NCI-H2196 treated with DMSO at 0.1 percent for 48 hours (cell line): ENCODE measurements around the gene CRHR1.
"Not testable (repeated sequence)": the region's sequence is repeated elsewhere in the genome, so short reads cannot be mapped to it uniquely, and the experiment has no call there.

Source experiments
- DNase-seq: peaks from one replicate; lab custom pipeline; 2025; ENCODE audit not compliant: unreplicated experiment; lab: John Stamatoyannopoulos, UW

Gene CRHR1

GRCh38 chr17:45784293-45784740 is at the start of gene CRHR1:
Gene CRHR1 (plus strand): TSS chr17:45784320. CDS start chr17:45784545, 225 bp downstream.
- DNase-seq: no peak

- DNase-seq: no peak
Observed at GRCh38 chr17:45734598-45734997, 49.5 kb upstream of the CRHR1 start.

- no peak for DNase-seq
Observed at GRCh38 chr17:45735488-45735887, 48.6 kb upstream of the CRHR1 start.

GRCh38 chr17:45739786-45740185 is 44.3 kb upstream of the CRHR1 start:
- no peak for DNase-seq

- DNase-seq: peak; percentile 93
Observed at GRCh38 chr17:45740553-45741330, 43.4 kb upstream of the CRHR1 start.

GRCh38 chr17:45742251-45742650 is 41.9 kb upstream of the CRHR1 start:
- DNase-seq: no peak

- DNase-seq: no peak
Observed at GRCh38 chr17:45743626-45744326, 40.3 kb upstream of the CRHR1 start.

GRCh38 chr17:45744826-45745225 is 39.3 kb upstream of the CRHR1 start:
- not testable (repeated sequence) for DNase-seq

- DNase-seq: no peak
Observed at GRCh38 chr17:45745601-45746494, 38.3 kb upstream of the CRHR1 start.

GRCh38 chr17:45747911-45748310 is 36.2 kb upstream of the CRHR1 start:
- no peak for DNase-seq

GRCh38 chr17:45748731-45749310 is 35.3 kb upstream of the CRHR1 start:
- DNase-seq: no peak

- no peak for DNase-seq
Observed at GRCh38 chr17:45749831-45750335, 34.2 kb upstream of the CRHR1 start.

- DNase-seq: no peak
Observed at GRCh38 chr17:45750779-45751440, 33.2 kb upstream of the CRHR1 start.

GRCh38 chr17:45751466-45751865 is 32.7 kb upstream of the CRHR1 start:
- DNase-seq: no peak

- DNase-seq: no peak
Observed at GRCh38 chr17:45752246-45752645, 31.9 kb upstream of the CRHR1 start.

- DNase-seq: no peak
Observed at GRCh38 chr17:45753645-45754225, 30.4 kb upstream of the CRHR1 start.

- no peak for DNase-seq
Observed at GRCh38 chr17:45755050-45755449, 29.1 kb upstream of the CRHR1 start.

GRCh38 chr17:45756266-45756991 is 27.7 kb upstream of the CRHR1 start:
- DNase-seq: no peak
